Effector memory CD4-positive, alpha-beta T cell (primary cell): Measurements from ENCODE around the gene NUBP2.

ENCODE experiments used
- DNase-seq, 3 donors: peaks; one replicate each; pipeline ENCODE4 v3.0.0-alpha.2; 2020
- H3K27ac ChIP-seq: 2 replicates; pipeline ENCODE4 v1.7.0; 2013; ENCODE audit warnings: mild to moderate bottlenecking, low read length, moderate library complexity; ENCODE audit not compliant: insufficient read depth, poor library complexity, severe bottlenecking
- H3K27me3 ChIP-seq: replicated peaks from 2 replicates; pipeline ENCODE4 v1.7.0; 2013; ENCODE audit warnings: mild to moderate bottlenecking, low read length; ENCODE audit not compliant: insufficient read depth, control insufficient read depth, poor library complexity, severe bottlenecking
- H3K36me3 ChIP-seq: 2 replicates; pipeline ENCODE4 v1.7.0; 2013; ENCODE audit warnings: mild to moderate bottlenecking, low read length, moderate library complexity; ENCODE audit not compliant: control insufficient read depth, insufficient read depth
- H3K4me1 ChIP-seq: 2 replicates; pipeline ENCODE4 v1.7.0; 2013; ENCODE audit warnings: low read length, mild to moderate bottlenecking; ENCODE audit not compliant: control insufficient read depth, insufficient read depth, poor library complexity, severe bottlenecking
- H3K4me3 ChIP-seq: 2 replicates; pipeline ENCODE4 v1.7.0; 2013; ENCODE audit warnings: low read length, low read depth, mild to moderate bottlenecking; ENCODE audit not compliant: insufficient read depth, poor library complexity, severe bottlenecking
- H3K9me3 ChIP-seq: 2 replicates; pipeline ENCODE4 v1.7.0; 2013; ENCODE audit warnings: mild to moderate bottlenecking, low read length, moderate library complexity; ENCODE audit not compliant: control insufficient read depth

The NUBP2 gene

GRCh38 chr16:1777375-1778199, 5.2 kb upstream of the NUBP2 start:
- peaks cover 21% of the 10 kb centered on the region for H3K4me1 ChIP-seq
- no peaks in the 10 kb centered on the region for H3K27me3 ChIP-seq
- no peaks in the 10 kb centered on the region for H3K9me3 ChIP-seq
- no peak for DNase-seq
- H3K36me3 ChIP-seq = peaks cover 27% of the 10 kb centered on the region
- H3K27ac ChIP-seq = no peak overlapping the region
- H3K4me3 ChIP-seq = no peak overlapping the region

- H3K27me3 ChIP-seq = no peaks in the 10 kb centered on the region
- H3K4me1 ChIP-seq = peaks cover 20% of the 10 kb centered on the region
- H3K36me3 ChIP-seq = peaks cover 27% of the 10 kb centered on the region
- no peaks in the 10 kb centered on the region for H3K9me3 ChIP-seq
- no peak overlapping the region for H3K4me3 ChIP-seq
- no peak for DNase-seq
- no peak overlapping the region for H3K27ac ChIP-seq
Measured at GRCh38 chr16:1778200-1779179, 4.3 kb upstream of the NUBP2 start.

GRCh38 chr16:1779234-1779701, 3.5 kb upstream of the NUBP2 start:
- H3K4me3 ChIP-seq = no peak overlapping the region
- H3K27me3 ChIP-seq = no peaks in the 10 kb centered on the region
- H3K4me1 ChIP-seq = peaks cover 13% of the 10 kb centered on the region
- peaks cover 27% of the 10 kb centered on the region for H3K36me3 ChIP-seq
- DNase-seq = no peak
- H3K27ac ChIP-seq = no peak overlapping the region
- H3K9me3 ChIP-seq = no peaks in the 10 kb centered on the region

- Histone ChIP-seq H3K36me3 (peaks cover 27% of the 10 kb centered on the region), H3K4me3 (no peak overlapping the region), H3K27ac (no peak overlapping the region), H3K9me3 (no peaks in the 10 kb centered on the region), H3K27me3 (no peaks in the 10 kb centered on the region), H3K4me1 (peaks cover 9% of the 10 kb centered on the region)
- DNase-seq = no peak
Measured at GRCh38 chr16:1779741-1780676, 2.8 kb upstream of the NUBP2 start.

- Histone ChIP-seq H3K4me1 (peaks cover 9% of the 10 kb centered on the region), H3K9me3 (no peaks in the 10 kb centered on the region), H3K4me3 (no peak overlapping the region), H3K27me3 (no peaks in the 10 kb centered on the region), H3K27ac (no peak overlapping the region), H3K36me3 (peaks cover 25% of the 10 kb centered on the region)
- DNase-seq = no peak
Measured at GRCh38 chr16:1780677-1781072, 2.1 kb upstream of the NUBP2 start.

GRCh38 chr16:1781254-1781653, 1.5 kb upstream of the NUBP2 start:
- Histone ChIP-seq H3K9me3 (no peaks in the 10 kb centered on the region), H3K4me1 (peaks cover 9% of the 10 kb centered on the region), H3K4me3 (peak overlapping the region; percentile 81), H3K27ac (no peak overlapping the region), H3K27me3 (no peaks in the 10 kb centered on the region), H3K36me3 (peaks cover 20% of the 10 kb centered on the region)
- DNase-seq = no peak

- peak in 2 of 3 donors; percentile 18 to 20 for DNase-seq
Measured at GRCh38 chr16:1781758-1782407, 877 bp upstream of the NUBP2 start.

GRCh38 chr16:1784977-1785845, 2.5 kb downstream of the NUBP2 start:
- peaks cover 9% of the 10 kb centered on the region for H3K4me1 ChIP-seq
- H3K36me3 ChIP-seq = peaks cover 32% of the 10 kb centered on the region
- no peak overlapping the region for H3K4me3 ChIP-seq
- no peak overlapping the region for H3K27ac ChIP-seq
- no peaks in the 10 kb centered on the region for H3K27me3 ChIP-seq
- DNase-seq = no peak
- H3K9me3 ChIP-seq = no peaks in the 10 kb centered on the region

More at GRCh38 chr16:1781758-1782407, 877 bp upstream of the NUBP2 start:
- Histone ChIP-seq H3K4me1 (peaks cover 9% of the 10 kb centered on the region), H3K36me3 (peaks cover 20% of the 10 kb centered on the region), H3K27ac (peak overlapping the region; percentile 82), H3K4me3 (peak overlapping the region; percentile 81), H3K9me3 (no peaks in the 10 kb centered on the region), H3K27me3 (no peaks in the 10 kb centered on the region)
